Stimulated activated CD4-positive, alpha-beta T cell treated with anti-CD3 and anti-CD28 coated beads, TNF-alpha, amount 100 ng/mL, for 24 hours (primary cell): ENCODE data around the gene HYDIN.

Experiments
- DNase-seq, 3 experiments: peaks; one replicate each; pipeline ENCODE4 v3.0.0-alpha.2; 2020; ENCODE audit warnings: low read depth in 3 of 3

The HYDIN gene

DNA sequence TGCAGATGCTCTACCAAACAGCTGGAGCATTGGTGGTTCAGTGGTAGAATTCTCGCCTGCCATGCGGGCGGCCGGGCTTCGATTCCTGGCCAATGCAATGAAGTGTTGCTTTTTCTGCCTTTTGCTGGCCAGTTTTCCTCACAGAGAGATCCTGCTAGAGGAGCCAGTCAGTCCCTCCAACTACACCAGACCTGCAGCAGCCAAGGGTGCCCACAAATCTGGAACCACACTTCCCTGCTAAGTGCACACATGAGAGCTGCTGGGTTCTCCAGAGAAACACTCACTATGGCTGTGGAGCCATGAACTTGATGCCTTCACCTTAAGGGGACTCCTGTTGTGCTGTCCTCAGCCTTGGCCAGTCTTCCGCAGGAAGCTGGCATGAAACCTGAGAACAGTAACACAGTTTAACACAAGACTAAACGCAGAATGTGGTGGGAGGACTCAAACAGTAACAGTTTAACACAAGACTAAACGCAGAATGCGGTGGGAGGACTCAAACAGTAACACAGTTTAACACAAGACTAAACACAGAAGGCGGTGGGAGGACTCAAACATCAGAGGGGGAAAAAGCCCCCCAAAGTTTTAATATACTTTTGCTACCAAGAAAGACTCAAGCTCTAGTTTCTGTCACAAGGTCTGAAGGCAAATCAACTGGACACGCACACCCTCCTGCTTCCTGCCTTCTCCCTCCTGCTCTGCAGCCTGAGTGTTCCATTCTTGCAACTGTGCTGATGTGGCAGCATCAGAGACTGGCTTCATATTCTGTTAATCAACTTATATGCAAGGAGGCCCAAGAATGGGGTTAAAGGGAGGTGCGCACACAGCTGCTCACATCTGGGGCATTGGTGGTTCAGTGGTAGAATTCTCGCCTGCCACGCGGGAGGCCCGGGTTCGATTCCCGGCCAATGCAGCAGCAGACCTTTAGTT is 441.6 kb downstream of the HYDIN start:
- no peak for DNase-seq

DNA sequence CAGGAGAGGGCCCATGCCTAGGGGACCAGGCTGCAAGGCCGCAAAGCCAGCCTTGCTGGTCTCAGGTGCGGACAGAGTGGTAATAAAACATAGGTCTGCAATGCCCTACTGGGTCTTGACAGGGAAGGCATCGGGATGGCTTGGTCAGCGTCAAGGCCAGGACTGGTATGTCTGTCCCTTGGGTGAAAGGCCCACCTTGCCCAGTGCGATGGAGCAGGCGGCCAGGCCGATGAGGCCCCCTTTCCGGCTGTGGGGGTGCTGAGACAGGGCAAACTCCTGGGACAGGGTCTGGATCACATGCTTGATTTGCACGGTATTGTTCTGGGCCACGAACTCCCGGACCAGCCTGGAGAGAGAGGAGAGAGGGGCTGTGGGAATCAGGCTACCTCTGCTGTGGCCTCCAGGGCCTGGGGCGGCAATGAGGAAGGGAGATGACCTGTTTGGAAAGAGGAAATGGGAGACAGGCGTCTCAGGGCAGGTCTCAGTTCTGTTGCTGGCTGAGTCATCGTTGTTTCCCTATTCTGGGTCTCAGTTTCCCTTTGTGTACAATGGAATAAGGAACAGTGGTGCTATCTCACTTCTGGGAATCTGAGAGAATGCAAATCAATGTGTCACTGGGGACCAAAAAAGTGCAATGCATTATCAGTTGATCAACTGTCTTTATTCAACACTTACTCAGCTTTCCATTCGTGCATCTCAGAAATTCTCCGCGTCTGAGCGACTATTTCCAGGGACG is 444.3 kb downstream of the HYDIN start:
- DNase-seq = no peak

DNA sequence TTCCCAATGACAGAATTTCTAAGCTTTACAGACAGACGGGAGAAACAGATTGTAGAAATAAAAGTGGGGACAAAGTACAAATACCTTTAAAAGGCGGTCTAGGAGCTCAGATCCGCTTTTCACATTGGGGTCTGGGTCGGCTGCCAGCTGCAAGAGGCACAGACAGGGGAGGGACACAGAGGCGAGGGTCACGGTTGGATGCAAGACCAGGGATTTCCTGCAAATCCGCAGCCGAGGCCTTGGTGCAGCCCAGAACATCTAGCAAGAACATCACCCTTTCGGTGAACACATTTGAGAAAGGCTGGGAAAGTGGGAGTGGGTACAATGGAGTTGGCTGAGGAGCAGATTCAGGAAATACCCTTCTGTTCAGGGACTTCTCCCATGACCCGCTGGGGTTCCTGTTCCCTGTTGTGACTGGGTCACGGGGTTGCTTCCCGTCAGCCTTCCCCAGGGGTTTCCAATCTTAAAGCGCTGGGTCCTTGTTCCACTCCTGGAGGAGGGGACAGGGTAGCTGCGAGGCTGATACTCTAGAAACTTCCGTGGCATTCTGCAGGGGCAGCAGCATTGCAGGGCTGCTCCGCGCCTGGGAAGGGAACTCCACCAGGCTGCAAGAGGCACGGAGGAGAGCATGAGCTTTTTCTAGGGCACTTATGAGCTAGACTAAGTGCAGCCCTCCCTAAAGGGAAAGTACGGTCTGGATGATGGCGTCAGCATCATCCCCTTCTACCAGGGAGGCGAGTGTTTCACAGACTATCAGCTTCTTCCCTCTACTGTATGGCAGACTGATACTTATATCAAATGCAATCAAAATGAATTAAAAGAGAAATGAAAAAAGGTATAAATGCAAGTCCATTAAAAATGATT is 445.6 kb downstream of the HYDIN start:
- DNase-seq = no peak

DNA sequence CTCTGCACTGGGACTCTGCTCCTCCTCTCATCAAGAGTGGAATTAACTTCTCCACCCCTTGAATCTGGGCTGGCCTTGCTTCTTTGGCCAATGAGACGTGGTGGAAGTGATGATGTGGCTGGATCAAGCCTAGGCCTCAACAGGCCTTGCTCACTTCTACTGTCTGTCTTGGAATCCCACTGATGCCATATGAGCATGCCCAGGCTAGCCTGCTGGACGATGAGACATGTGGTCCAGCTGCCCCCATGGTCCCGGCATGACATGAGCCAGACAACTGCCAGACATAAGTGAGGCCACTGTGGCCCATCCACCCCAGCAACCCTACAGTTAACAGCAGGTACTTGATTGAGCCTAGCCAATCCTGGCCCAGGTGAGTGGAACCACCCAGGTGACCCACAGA is 448.3 kb downstream of the HYDIN start:
- DNase-seq = no peak

DNA sequence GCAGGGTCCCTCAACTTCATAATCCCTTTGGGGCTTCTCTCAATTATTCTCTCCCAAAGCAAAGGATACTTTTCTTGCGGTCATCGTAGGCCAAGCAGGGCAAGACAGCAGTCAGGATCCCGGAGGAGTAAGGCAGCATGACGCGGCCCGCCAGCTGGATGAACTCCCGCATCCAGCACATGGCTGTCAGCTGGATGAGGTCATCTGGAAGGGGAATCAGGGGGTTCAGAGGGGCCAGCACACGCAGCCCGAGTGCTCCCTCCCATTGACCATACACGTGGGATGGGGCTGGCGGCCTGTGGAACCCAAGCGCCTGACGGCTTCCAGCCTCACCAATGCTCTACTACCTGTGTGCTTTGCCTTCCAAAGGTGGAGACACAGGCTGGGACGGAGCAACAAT is 448.7 kb downstream of the HYDIN start:
- no peak for DNase-seq

DNA sequence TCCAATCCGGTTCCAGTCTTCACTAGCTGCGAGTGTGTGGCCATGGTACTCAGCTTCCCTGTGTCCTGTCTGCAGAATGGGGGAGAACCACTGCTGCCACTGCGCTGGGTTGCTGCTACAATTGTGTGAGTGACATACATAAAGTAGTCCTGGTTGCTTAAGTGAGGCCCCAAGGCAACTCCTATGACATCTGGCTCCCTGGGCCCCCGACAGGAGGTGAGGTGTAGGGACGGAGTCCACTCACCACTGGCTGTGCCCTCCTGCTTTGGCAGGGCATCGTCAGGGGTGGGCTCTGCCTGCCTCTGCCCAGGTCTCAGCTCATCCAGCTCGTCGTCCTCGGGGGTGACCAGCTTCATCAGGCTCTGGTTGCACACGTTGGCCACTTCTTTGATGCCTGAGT is 450.0 kb downstream of the HYDIN start:
- DNase-seq = no peak

DNA sequence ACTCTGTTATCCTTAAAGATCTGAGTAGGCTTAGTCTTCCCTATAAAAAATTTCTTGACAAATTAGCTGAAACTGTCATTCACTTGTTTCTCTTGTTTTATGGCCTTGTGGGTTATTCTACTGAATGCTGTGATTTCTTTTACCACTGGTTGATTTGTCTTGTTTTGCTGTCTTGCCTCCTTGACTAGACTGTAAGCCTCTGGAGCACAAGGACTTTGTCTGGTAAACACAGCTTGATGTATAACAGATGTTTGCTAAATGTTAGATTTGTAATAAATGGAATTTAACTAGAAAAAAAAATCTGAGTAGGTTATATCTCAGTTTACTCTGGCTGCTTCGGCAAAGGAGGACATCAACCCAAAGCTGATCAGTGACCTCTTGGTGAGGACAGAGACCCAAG is 451.2 kb downstream of the HYDIN start:
- DNase-seq = no peak

DNA sequence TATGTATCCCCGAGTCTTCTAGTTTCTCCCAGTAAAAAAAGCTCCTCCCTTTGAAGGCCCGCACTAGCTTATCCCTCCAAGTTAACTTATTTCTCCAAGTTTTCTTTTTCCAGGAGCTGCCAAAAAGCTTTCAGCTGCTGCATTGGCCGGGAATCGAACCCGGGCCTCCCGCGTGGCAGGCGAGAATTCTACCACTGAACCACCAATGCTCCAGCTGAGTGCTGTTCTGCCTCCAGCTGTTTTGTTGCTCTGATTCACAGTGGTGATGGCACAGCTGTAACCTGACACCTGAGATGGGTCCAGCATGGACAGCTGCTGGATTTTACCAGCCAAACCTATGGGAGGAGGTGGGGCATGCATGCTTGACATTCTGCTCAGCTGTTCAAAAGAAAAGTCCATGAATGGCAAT is 451.6 kb downstream of the HYDIN start:
- DNase-seq = no peak

DNA sequence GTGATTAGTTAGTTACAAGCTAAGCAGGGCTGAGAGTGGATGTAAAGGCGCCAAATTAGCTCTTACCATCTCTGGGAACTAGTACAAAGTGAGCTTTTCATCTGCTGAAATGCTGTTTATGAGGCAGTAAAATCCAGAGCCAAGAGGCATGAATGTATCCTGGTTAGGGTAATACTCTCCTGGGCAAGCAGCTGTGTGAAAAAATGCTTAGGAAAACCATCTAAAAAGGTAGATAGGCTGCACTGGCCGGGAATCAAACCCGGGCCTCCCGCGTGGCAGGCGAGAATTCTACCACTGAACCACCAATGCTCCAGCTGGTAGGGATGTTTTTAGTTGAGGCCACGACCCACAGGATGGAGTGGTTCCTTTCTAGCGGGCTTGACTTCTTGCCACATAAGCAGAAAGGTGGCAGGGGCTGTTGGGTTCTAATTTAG is 452.5 kb downstream of the HYDIN start:
- DNase-seq = no peak

DNA sequence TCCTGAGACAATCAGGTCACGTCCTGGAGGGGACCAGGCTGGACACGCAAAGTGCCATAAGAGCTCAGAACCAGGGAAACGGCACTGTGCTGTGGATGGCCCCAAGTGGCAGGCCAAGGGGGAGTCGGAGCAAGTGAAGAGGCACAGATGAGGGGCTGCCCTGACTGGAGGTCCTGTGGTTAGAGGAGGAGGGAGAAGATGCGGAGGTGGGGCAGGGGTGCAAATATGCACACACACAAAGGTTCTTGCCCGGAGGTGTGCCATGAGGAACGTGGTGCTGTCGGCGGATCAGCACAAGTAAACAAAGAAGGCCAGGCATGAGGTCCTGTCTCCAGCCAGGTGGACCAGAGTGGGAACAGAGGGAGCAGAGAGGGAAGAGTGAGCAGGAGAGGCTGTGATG is 453.0 kb downstream of the HYDIN start:
- DNase-seq = no peak

DNA sequence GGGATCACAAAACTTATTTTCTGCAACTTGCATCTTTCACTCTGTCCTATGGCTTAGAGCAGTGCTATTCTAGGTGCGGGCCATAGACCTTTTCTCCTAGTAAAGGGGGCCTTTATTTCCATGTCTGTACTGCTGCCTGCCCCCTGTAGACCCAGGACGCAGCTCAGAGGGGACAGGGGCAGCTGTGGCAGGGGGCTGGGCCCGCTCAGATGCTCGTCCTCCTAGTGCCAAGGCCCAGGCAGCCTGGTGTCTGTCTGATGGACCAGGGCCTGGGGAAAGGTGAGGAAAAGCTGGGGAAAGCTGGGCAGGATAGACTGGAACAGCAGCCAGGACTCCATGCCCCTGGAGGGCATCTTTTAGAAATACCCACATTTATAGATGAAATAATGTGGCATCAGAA is 455.1 kb downstream of the HYDIN start:
- no peak for DNase-seq

DNA sequence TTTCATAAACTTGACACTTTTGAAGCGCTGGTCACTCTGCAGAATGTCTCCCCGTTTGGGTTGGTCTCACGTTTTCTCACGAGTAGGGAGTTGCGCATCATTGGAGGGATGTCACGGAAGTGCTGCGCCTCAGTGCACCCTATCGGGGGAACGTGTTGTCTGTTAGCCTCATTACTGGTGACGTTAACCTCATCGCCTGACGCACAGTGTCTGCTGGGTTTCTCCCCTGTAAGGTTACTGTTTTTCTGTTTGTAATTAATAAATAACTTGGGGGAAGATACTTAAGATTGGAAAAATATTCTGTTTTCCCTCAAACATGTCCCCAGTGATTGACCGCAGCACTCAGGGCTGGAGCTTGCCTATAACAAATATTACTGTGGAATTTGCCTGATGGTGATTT is 456.3 kb downstream of the HYDIN start:
- DNase-seq = no peak

DNA sequence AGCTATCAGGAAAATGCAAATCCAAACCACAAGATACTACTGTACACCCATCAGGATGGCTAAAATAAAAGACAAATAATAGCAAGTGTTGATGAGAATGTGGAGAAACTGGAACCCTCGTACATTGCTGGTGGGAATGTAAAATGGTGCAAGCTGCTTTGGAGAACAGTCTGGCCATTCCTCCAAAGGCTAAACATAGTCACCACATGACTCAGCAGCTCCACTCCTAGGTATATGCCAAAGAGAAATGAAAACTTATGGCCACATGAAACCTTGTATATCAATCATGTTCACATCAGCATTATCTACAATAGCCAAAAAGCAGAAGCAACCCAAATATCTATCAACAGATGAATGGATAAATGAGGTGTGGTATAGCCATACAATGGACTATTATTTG is 458.0 kb downstream of the HYDIN start:
- DNase-seq = no peak

DNA sequence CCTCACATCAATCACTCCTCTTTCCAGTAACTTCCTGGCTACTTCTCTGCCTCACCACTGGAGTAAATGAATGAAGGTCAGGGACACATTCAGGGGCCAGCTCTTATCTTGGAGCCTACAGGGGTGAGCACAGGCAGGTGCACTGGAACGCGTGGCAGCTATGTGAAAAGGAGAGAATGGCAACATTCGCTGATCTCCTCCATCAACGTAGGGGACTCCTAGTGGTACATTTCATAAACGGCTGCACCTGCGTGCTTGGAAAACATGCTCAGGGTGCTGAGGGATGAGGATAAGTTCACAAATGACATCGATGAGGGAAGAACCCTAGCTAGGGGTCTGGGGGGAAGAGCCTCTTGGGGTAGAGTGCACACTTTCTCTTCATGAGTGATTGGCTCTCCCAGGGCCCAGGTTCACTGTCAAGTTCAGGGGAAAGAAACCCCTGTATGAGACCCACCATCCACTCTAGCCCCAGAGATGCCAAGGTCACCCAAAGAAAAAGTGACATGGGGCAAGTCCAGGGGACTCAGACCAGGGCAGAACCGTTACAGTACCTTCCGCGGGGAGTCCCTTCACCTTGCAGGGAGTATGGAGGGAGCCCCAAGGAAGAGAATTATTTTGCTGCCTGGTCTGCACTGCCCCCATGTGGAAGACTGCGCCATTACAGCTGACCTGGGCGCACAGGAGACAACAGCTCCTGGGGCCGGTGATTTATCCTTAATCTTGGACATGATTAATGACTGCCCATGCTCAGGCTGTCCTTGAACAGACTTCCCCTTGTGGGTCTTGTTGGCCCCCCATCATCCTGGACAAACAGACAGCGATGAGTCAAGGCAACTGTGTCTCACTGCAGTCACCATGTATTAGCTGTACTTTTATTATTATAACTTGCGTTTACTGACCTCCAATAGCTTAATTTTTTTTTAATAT is 459.6 kb downstream of the HYDIN start:
- DNase-seq = peak; percentile 17 to 53 (median 34)

DNA sequence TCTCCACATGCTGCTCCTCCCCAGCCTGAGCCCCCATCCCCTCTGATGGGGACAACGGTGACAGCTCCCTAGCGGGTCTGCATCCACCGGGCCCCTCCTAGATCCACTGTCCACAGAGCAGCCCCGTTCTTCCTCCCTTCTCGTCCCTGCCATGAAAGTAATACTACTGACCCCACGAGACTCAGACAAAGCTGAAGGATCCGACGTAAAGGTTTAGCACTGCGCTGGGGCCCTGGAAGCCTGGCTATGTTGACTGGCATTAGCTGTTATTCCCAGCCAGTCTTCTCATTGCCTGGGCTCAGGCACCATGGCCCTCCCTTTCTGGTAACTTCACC is 460.3 kb downstream of the HYDIN start:
- no peak for DNase-seq

DNA sequence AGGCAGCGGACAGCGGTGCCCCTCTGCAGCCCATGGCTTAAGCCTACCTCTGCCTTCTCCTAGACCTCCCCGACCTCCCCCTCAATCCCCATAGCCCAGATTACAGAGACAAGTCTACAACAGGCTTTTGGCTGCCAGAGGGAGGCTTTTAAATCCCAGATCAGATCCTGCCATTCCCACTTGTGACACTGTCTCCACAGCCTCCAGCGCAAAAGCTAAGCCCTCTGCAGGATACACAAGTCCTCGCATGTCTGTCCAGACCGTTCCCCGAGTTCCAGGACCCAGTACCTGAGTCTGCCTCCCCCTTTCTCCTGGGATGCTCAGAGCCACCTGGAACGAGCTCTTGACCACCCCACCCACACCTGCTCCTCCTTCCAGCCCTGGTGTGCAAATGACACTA is 460.8 kb downstream of the HYDIN start:
- no peak for DNase-seq

DNA sequence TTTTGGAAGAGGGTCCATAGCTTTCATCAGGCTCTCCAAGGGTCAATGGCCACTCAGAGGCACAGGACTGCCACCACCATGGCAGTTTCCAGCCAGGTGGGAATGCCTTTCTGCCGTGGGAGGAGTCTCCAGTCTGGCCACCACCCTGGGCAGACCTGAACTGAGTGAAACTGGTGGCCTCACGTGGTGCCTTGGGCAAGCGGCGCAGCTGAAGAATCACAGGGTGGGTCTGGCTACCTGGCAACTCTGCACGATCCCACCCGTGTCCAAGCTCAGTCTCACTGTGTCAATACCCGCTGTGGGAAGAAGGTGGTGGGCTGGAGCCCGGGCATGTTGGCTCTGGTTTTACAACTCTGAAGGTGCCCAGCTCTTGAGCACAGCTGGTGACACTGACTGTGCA is 461.4 kb downstream of the HYDIN start:
- DNase-seq = no peak

DNA sequence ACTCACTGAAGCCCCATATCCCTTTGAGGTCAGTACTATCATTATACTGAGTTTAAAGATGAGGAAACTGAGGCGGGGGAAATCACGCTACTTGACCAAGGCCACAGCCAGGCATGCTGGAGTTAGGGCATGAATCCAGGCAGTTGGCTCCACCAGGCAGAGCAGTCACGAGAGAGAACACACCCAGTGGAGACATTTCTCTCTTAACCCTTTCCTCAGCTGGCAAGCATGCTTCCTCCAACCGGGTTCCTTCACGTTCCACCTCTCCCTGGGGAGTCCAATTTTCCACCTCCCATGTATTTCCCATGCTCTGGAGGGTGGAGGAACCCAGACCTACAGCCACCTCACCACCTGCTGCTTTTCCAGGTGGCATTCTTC is 462.3 kb downstream of the HYDIN start:
- no peak for DNase-seq

DNA sequence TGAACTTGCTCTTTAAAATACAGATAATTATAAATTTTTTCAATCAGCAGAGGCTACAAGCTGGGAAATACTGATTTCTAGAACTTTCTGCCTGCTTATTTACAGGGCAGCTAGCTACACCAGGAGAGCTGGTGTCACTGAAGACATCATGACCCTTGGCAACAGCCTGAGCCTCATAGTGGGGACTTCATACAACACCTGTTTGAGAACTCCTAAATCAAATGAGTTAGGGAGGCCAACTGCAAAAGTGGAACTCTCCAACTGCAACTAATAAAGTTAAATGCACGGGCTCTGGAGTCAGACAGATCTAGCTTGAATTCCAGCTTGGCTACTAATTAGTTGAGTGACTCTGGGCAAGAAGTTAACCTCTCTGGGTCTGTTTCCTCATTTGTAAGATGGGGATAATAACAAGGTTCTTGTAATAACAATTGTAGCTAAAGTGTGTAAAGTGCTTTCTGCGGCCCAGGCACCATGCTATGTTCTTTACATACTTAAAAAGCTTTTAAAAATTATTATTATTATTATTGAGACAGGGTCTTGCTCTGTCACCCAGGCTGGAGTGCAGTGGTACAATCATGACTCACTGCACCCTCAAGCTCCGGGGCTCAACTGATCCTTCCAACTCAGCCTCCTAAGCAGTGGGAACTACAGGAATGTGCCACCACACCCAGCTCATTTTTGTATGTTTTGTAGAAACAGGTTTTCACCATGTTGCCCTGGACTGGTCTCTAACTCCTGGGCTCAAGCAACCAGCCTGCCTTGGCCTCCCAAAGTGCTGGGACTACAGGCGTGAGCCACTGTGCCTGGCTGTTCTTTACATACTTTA is 462.9 kb downstream of the HYDIN start:
- no peak for DNase-seq

DNA sequence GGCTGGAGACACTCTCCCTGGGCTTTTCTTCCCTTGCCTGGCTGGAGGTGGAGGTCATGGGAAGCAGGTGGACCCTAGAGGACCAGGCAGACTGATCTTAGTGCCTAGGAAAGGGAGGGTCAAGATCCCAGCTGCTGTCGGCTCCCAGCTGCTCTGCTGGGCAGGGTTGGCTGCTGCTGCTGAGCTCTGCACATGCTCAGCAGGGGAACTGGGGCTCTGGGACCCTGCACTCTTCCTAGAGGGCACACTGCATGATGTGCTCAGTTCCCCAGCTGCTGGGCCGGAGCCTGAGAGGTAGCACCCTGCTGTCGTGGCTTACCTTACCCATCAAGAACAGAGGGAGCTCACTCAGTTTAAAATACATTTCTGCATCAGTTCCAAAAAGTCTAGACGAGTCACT is 463.9 kb downstream of the HYDIN start:
- DNase-seq = no peak
